Esophagus squamous epithelium (tissue), 5 donors: ENCODE results near the gene MROH8. TPM values are rescaled to one million over a fixed set of nuclear protein-coding genes. Genes with fewer than 3 reads are reported as not detected.

Source experiments
- DNase-seq: peaks from one replicate; lab custom pipeline; 2025; lab: John Stamatoyannopoulos, UW
- H3K27ac ChIP-seq, 4 donors: fragments of 200-600 bp; sonication (generic); one replicate each; pipeline ENCODE4 v1.5.1; 2016 to 2019; ENCODE audit warnings: mild to moderate bottlenecking in 1 of 4
- H3K27me3 ChIP-seq, 4 donors: fragments of 200-600 bp; sonication (generic); 1 replicate in 3 of 4; 2 replicates in 1 of 4; pipeline versions ENCODE4 v1.5.1 to v1.6.0; 2017 to 2021; ENCODE audit warnings: antibody characterized with exemption in 1 of 4
- H3K36me3 ChIP-seq, 3 donors: fragments of 200-600 bp; sonication (generic); one replicate each; pipeline ENCODE4 v1.5.1; 2016 to 2019
- H3K4me1 ChIP-seq, 3 donors: fragments of 200-600 bp; sonication (generic); one replicate each; pipeline ENCODE4 v1.5.1; 2017 to 2019
- H3K4me3 ChIP-seq, 4 donors: fragments of 200-600 bp; sonication (generic); 1 replicate in 3 of 4; 2 replicates in 1 of 4; pipeline ENCODE4 v1.5.1; 2016 to 2019; ENCODE audit warnings: mild to moderate bottlenecking in 2 of 4, moderate library complexity in 1 of 4
- H3K9me3 ChIP-seq, 3 donors: fragments of 200-600 bp; sonication (generic); one replicate each; pipeline ENCODE4 v1.5.1; 2016 to 2019
- POLR2A ChIP-seq, 4 donors: fragments of 450-650 bp; IDR thresholded peaks; one replicate each; pipeline ENCODE4 v1.6.1; 2017; ENCODE audit warnings: antibody characterized with exemption in 4 of 4, mild to moderate bottlenecking in 4 of 4, moderate library complexity in 3 of 4
- WGBS, 2 donors: methylation state at CpG; one replicate each; pipeline ENCODE4 v1.1.5; 2018; 5-methylcytosine and 5-hydroxymethylcytosine counted together
- intact Hi-C: fragments of 100-400 bp; cut with DNase I; formaldehyde crosslinking; loops from one replicate; pipeline ENCODE4 v1.15.0; 2022
- total RNA-seq, 4 donors: library from RNA; depleted of rRNA; stranded (reverse); fragments of >200 nt; gene quantifications; one replicate each; pipeline ENCODE4 v1.1.0, GENCODE V29; 2016
- TF ChIP-seq, protein P1 (sequence below), 6 experiments: fragments of 450-650 bp in 4 of 6; fragments of 200-600 bp in 2 of 6; sonication (generic) in 2 of 6; IDR thresholded peaks; one replicate each; pipeline ENCODE4 v1.5.1; 2016 to 2019; ENCODE audit warnings: antibody characterized with exemption in 6 of 6, mild to moderate bottlenecking in 4 of 6, moderate library complexity in 4 of 6
- donor health status: DM: yes; HTN: yes; CAD: no.

Gene MROH8
- total RNA-seq, 4 donors from 2014 or later: 0.40 to 0.95 (median 0.55) TPM

DNA sequence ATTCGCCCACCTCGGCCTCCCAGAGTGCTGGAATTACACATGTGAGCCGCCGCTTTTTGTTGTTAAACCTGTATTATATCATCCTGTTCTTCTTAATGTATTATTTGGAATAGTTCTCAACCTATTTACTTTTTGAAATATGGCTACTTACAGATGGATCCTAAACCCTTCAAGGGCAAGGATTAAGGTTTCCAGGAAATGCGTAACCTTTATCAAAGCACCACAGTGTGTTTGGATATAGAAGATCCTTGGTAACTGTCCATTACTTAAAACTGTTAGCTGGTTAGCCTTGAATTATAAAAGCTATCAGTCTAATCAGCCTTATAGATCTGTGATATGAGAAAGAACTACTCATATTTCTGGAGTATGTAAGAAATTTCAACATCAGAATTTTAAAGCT is 12.5 kb downstream of the MROH8 start:
- 94 to 95% methylated on average over 5 of the region's 5 CpGs for WGBS, 2 donors
- no peak overlapping the region for H3K4me3 ChIP-seq
- H3K4me1 ChIP-seq: no peaks in the 10 kb centered on the region
- H3K9me3 ChIP-seq: no peaks in the 10 kb centered on the region
- no peaks in the 10 kb centered on the region for H3K27me3 ChIP-seq
- DNase-seq: no peak
- no peak for TF ChIP-seq POLR2A (IDR thresholded peaks at IDR 0.05)
- TF ChIP-seq, protein P1, sequence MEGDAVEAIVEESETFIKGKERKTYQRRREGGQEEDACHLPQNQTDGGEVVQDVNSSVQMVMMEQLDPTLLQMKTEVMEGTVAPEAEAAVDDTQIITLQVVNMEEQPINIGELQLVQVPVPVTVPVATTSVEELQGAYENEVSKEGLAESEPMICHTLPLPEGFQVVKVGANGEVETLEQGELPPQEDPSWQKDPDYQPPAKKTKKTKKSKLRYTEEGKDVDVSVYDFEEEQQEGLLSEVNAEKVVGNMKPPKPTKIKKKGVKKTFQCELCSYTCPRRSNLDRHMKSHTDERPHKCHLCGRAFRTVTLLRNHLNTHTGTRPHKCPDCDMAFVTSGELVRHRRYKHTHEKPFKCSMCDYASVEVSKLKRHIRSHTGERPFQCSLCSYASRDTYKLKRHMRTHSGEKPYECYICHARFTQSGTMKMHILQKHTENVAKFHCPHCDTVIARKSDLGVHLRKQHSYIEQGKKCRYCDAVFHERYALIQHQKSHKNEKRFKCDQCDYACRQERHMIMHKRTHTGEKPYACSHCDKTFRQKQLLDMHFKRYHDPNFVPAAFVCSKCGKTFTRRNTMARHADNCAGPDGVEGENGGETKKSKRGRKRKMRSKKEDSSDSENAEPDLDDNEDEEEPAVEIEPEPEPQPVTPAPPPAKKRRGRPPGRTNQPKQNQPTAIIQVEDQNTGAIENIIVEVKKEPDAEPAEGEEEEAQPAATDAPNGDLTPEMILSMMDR (IDR thresholded peaks at IDR 0.05): no peak
- intact Hi-C loops: no loop called here
- no peak overlapping the region for H3K27ac ChIP-seq
- H3K36me3 ChIP-seq: peaks cover 0 to 11% (median 0%) of the 10 kb centered on the region in 3 donors

DNA sequence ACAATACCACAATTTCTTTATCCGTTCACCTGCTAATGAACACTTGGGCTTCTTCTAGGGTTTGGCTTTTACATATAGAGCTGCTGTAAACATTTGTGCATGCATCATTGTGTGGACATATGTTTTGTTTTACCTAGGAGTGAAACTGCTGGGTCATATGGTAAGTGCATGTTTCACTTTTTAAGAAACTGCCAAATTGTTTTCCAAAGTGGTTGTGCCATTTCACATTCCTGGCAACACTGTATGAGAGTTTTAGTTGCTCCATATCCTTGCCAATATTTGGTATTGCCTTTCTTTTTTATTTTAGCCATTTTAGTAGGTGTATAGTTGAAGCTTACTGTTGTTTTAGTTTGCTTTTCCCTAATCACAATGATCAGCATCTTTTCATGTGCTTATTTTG is 14.3 kb downstream of the MROH8 start:
- H3K4me1 ChIP-seq: no peaks in the 10 kb centered on the region
- H3K27ac ChIP-seq: no peak overlapping the region
- H3K36me3 ChIP-seq: peaks cover 0 to 11% (median 0%) of the 10 kb centered on the region in 3 donors
- H3K27me3 ChIP-seq: no peaks in the 10 kb centered on the region
- no peaks in the 10 kb centered on the region for H3K9me3 ChIP-seq
- intact Hi-C loops: no loop called here
- TF ChIP-seq, protein P1 (IDR thresholded peaks at IDR 0.05): no peak
- no peak for TF ChIP-seq POLR2A (IDR thresholded peaks at IDR 0.05)
- H3K4me3 ChIP-seq: no peak overlapping the region
- 96 to 100% methylated on average over 1 of the region's 1 CpG for WGBS, 2 donors
- no peak for DNase-seq

DNA sequence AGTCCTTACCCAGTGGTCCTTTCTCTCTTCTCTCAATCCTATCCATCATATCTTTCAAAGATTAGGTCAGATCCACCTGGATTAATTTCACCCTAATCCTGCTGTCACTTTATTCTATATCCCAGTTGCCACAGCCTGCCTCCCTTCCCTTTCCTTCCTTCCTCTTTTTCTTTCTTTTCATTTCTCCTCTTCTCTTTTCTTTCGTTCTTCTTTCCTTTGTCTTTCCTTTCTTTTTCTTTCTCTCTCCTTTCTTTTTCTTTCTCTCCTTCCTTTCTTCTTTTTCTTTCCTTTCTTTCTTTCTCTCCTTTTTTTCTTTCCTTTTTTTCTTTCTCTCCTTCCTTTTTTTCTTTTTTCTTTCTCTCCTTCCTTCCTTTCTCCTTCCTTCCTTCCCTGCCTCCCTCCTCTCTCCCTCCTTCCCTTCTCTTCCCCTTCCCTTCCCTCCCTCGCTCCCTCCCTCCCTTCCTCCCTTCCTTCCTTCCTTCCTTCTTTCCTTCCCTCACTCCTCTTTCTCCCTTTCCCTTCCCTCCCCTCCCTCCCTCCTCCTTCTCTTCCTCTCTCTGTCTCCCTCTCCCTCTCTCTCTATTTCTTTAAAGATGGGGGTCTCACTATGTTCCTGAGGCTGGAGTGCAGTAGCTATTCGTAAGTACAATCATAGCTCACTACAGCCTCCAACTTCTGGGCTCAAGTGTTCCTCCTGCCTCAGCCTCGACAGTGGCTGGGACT is 15.4 kb downstream of the MROH8 start:
- intact Hi-C loops: no loop called here
- WGBS, 2 donors: 82 to 93% methylated on average over 3 to 4 of the region's 4 CpGs
- Histone ChIP-seq H3K27ac (no peak overlapping the region), H3K36me3 (peaks cover 0 to 11% (median 0%) of the 10 kb centered on the region in 3 donors), H3K9me3 (no peaks in the 10 kb centered on the region), H3K4me3 (no peak overlapping the region), H3K4me1 (no peaks in the 10 kb centered on the region), H3K27me3 (no peaks in the 10 kb centered on the region)
- TF ChIP-seq, protein P1 (IDR thresholded peaks at IDR 0.05): no peak
- no peak for TF ChIP-seq POLR2A (IDR thresholded peaks at IDR 0.05)
- DNase-seq: no peak

DNA sequence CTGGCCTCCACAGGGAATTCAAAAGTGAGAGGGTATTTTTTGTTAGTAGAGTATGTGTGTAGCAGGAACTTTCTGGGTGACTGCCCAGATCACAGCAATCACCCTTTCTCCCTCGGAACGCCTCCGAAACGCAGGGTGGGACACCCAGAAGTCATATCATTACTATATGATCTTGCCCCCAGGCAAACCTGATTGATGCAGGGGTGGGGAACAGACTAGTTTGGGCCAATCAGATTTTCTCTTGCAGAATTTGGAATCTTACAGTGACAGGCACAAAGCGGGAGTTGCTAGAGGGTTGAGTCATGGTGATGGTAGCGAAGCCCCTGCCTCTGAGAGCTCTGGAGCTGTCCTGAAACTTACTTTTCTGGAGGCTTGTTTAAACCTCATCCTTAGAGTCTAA is 16.7 kb downstream of the MROH8 start:
- H3K27me3 ChIP-seq: no peaks in the 10 kb centered on the region
- no peak overlapping the region for H3K27ac ChIP-seq
- no peaks in the 10 kb centered on the region for H3K9me3 ChIP-seq
- TF ChIP-seq, protein P1 (IDR thresholded peaks at IDR 0.05): no peak
- WGBS, 2 donors: 42 to 52% methylated on average over 6 of the region's 6 CpGs
- no peak for DNase-seq
- H3K4me1 ChIP-seq: no peaks in the 10 kb centered on the region
- peaks cover 0 to 7% (median 0%) of the 10 kb centered on the region in 3 donors for H3K36me3 ChIP-seq
- no peak overlapping the region for H3K4me3 ChIP-seq
- intact Hi-C loops: no loop called here

DNA sequence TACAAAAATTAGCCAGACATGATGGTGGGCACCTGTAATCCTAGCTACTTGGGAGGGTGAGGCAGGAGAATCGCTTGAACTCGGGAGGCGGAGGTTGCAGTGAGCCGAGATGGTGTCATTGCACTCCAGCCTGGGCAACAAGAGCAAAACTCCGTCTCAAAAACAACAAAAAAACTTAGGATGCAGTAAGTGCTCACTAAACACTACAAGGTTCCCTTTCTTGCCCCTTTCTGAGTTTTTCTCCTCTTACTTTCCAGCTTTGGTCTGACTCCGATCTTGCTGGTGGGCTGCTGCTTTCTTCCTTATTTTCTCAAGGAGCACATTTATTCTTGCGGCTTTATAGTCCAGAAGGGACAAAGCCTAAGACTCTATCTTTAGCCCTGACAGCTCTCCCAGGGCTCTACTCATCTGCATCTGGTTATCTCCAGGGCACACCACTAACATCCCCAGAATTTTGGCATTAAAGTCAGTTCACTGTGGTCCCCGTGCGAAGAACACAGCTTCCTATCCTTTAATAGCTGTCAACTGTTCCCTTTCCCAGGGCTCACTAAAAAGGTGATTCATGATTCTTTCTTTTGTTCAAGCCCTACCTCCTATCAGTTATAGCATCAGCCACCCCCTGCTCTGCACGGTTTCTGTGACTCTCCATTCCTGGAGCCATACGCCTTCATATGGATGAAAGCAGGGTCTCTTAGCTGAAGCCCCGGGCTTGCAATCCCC is 17.4 kb downstream of the MROH8 start:
- no peak for DNase-seq
- no peaks in the 10 kb centered on the region for H3K9me3 ChIP-seq
- no peak overlapping the region for H3K4me3 ChIP-seq
- intact Hi-C loops: no loop called here
- H3K27ac ChIP-seq: no peak overlapping the region
- H3K36me3 ChIP-seq: peaks cover 0 to under 1% (median 0%) of the 10 kb centered on the region in 3 donors
- WGBS, 2 donors: 76% methylated on average over 12 of the region's 12 CpGs
- TF ChIP-seq, protein P1 (IDR thresholded peaks at IDR 0.05): no peak
- TF ChIP-seq POLR2A (IDR thresholded peaks at IDR 0.05): no peak
- no peaks in the 10 kb centered on the region for H3K27me3 ChIP-seq
- no peaks in the 10 kb centered on the region for H3K4me1 ChIP-seq
